GM21390 (cell line): Measurements from ENCODE around the gene SLC49A3.
"Not testable (repeated sequence)": the region's sequence is repeated elsewhere in the genome, so short reads cannot be mapped to it uniquely, and the experiment has no call there.

ENCODE experiments used
- ATAC-seq: cut with Tn5 transposase; IDR thresholded peaks from one replicate; pipeline ENCODE4 v1.9.1; 2021; ENCODE audit not compliant: unreplicated experiment

Gene SLC49A3

DNA sequence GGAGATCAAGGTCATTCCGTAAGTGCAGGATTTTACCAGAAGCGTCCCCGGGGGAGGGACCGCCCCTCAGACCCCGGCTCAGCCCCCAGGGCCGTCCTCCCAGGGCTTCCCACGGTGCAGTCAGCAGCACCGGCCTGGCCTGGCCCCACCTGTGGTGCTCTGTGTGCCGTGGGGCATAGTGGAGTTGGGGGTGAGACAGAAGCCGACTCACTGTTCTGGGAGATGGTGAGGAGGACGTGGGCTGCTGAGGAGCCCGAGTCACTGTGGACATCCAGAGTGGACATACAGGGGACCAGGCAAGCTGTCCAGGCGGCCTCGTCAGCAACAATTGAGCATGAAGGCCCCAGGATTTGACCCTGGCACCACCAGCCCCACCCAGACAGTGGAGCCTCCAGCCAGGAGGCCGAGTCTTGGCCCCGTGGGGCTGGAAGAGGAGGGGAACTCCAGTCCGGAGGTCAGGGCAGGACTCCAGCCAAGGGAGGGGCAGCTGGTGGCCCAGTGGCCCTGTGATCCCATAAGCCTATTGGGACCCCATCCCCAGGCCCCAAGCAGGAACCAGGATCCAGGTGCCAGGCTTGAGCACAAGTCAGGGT is 34.0 kb downstream of the SLC49A3 start:
- no peak for ATAC-seq

- no peak for ATAC-seq
These were observed 34.5 kb downstream of the SLC49A3 start for GRCh38 chr4:654503-654845.

DNA sequence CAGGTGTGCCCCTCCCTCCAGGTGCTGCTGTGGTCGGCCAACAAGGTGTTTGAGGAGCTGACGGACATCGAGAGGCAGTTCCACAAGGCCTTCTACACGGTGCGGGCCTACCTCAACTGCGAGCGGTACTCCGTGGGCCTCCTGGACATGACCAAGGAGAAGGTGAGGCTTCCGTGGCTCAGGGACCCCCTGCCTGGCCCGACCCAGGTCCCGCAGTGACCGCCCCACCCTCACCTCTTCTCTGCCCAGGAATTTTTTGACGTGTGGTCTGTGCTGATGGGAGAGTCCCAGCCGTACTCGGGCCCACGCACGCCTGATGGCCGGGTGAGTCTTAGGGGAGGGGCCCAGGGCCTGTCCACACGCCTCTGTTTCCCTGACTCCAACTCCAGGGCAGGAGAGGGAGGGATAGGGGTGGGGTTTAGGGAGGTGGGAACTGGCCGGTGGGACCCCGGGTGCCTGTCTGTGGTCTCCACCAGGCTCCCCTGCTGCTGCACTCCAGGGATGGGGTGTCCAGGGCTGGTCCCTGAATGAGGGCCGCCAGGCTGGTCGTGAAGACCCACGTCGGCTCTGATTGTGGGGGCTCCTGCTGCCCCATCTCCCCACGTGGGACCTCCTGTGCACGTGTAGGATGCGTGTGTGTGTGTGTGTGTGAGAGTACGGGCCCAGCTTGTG is 35.0 kb downstream of the SLC49A3 start:
- no peak for ATAC-seq

GRCh38 chr4:653080-653821 is 35.7 kb downstream of the SLC49A3 start:
- no peak for ATAC-seq

DNA sequence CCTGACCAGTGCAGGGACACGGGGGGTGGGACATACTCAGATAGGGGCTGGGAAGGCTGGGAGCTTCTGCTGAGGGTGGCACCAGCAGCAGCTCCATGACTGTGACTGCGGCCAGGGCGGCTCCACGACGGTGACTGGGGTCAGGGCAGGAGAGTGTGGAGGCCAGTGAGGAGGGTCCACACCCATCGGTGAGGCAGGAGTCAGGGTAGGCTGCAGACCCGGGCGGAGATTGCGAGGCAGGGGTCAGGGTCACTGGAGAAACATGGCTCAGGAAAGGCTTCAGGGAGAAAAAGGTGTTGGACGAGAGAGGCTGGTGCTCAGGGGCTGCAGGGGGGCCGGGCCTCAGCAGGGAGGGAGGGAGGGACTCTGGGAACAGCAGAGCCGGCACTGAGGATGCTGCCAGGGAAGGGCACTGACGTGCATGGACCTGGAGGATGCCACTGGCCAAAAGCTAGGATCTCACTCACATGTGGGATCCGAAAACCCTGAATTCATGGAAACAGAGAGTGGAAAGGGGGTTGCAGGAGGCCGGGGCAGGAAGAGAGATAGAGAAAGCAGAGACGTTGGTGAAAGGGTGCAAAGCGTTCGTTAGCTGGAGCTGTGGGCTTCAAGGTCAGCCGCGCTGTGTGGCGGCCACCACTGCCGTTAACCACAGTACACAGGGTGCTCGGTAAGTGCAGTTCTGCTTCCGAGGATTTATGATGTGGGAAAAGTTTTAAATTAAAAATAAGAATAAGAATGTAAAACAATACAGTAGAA is 36.9 kb downstream of the SLC49A3 start:
- ATAC-seq = no peak

- no peak for ATAC-seq
These were observed 37.7 kb downstream of the SLC49A3 start for GRCh38 chr4:650951-651883.

GRCh38 chr4:650461-650860 is 38.5 kb downstream of the SLC49A3 start:
- no peak for ATAC-seq

DNA sequence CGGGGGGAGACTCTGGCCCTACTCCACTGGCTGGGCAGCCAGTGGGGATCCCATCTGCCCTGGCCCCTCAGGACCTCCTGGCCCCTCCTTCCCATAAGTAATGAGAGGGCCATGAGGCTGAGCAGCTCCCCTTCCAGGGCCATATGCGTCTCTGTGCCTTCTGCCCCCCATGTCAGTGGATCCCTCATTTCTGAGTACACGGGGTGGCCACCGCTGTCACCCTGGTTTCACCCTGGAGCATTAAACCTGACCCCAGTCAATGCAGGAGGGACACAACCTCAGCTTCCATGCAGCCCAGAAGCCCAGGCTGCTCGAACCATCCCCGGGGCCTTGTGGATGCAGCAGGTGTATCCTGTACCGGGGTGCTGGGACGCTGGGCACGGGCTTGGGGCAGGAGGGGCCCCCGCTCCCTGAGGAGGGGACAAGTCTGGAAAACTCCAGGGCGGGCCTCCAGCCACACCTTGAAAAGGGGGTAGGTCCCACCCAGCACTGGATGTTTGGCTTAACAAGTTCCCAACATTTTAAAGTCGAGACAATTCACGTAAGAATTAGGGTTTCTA is 39.1 kb downstream of the SLC49A3 start:
- ATAC-seq = no peak

- ATAC-seq = no peak
These were observed 39.7 kb downstream of the SLC49A3 start for GRCh38 chr4:649293-649625.

DNA sequence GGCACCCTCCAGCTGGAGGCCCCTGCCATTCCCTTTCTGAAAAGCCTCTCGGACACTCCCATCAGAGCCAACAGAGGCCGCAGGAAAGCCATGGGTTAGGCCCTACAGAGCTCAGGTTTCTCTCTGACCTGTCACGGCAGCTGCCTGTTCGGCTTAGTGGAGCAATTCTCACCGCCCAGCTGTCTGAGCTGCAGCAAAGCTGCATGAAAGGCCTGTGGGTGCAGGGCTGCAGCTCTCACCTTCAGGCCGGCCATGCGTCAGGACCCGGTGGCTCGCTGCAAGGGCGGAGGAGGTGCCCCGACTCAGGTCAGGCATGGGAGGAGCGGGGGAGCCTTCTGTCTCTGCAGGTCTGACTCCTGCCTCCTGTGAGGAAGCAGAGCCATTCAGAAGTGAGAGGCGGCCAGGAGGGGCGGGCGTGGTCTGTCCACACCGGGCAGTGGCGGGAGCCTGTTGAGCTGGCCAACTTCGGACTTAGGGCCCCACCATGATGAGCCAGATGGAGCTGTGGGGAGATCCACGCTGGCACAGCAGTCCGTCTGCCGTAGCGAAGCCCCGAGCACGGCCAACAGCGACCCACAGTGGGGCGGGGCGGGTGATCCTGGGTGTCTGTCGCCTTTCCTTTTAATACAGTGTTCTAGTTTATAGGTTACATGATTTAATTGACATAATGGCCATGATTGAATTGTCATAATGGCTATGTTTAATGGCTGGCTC is 40.2 kb downstream of the SLC49A3 start:
- no peak for ATAC-seq

- no peak for ATAC-seq
These were observed 41.5 kb downstream of the SLC49A3 start for GRCh38 chr4:647481-647880.

- ATAC-seq = no peak
These were observed 42.5 kb downstream of the SLC49A3 start for GRCh38 chr4:646460-646859.

GRCh38 chr4:642366-642765 is 46.6 kb downstream of the SLC49A3 start:
- ATAC-seq = not testable (repeated sequence)

DNA sequence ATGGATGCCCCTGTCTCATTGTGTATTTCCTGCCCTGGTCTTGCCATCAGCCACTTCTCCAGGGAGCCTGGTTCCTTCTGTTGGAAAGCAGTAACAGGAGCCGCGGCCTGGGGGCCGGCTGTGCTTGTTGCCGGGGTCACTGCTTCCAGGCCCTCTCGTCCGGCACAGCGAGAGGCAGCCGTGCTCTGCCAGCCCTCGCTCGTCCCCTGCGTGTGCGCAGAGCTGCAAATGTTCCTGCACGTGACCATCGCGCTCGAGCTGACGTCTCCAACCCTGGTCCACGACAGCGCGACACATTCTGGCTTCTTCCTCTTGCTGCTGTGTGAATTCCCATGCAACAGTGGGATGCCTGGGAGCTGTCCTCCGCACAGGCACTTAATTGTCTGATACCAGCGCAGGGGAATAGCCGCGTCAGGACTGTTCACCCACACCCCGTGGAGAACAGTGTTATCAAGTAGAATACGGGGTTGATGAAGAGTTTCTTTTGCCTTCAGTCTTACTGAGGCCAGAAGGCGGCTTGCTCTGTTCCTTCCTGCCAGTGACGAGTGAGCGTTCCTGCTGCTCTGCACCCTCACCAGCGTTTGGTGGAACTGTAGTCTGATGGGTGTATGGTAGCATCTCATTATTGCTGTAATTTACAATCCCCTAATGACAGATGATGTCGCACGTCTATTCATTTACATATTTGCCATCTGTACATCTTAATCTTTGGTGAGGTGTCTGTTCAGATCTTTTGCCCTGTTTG is 51.2 kb downstream of the SLC49A3 start:
- ATAC-seq = no peak

GRCh38 chr4:636628-637159 is 52.3 kb downstream of the SLC49A3 start:
- ATAC-seq = no peak

- ATAC-seq = no peak
These were observed 52.9 kb downstream of the SLC49A3 start for GRCh38 chr4:635851-636627.

DNA sequence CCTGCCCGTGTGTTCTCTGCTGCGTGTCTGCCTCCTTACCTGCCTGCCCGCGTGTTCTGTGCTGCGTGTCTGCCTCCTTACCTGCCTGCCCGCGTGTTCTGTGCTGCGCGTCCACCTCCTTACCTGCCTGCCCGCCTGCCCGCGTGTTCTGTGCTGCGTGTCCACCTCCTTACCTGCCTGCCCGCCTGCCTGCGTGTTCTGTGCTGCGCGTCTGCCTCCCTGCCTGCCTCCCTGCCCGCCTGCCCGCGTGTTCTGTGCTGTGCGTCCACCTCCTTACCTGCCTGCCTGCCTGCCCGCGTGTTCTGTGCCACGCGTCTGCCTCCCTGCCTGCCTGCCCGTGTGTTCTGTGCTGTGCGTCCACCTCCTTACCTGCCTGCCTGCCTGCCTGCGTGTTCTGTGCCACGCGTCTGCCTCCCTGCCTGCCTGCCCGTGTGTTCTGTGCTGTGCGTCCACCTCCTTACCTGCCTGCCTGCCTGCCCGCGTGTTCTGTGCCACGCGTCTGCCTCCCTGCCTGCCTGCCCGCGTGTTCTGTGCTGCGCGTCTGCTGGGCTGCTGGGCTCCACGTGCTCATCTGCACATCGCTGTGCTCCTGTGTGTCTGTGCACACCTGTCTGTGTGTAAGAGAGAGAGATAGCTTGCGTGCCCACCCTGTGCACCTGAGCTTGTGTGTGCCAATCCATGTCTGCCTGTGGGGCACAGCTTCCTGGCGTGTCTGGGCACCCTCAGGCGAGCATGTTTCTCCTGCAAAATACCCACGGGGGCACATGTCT is 53.7 kb downstream of the SLC49A3 start:
- ATAC-seq = not testable (repeated sequence)
